Activated CD8-positive, alpha-beta memory T cell treated with anti-CD3 and anti-CD28 coated beads, Interleukin-2, amount 50 U/mL, for 48 hours (primary cell): ENCODE data around the gene FBXL3.
"Not testable (repeated sequence)": the region's sequence is repeated elsewhere in the genome, so short reads cannot be mapped to it uniquely, and the experiment has no call there.

Experiments used
- DNase-seq: peaks from one replicate; pipeline ENCODE4 v3.0.0-alpha.2; 2020

Gene FBXL3

DNA sequence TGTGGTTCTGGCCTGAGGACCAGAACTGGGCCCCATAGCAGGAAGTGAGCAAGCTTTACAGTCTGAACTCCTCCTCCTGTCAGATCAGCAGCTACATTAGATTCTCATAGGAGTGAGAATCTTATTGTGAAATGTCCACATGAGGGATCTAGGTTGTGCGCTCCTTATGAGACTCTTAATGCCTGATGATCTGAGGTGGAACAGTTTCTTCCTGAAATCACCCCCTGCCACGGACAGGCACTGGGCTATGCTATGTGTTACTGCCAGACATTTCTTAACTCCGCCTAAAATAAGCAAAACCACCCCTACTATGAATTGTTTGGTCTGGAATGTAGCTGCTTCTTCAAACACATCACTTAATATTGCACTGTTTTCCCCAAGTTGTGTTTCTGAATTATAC is 4.6 kb downstream of the FBXL3 start:
- DNase-seq: no peak

GRCh38 chr13:77019756-77020155 is 7.2 kb downstream of the FBXL3 start:
- no peak for DNase-seq

GRCh38 chr13:77016888-77017623 is 9.9 kb downstream of the FBXL3 start:
- no peak for DNase-seq

GRCh38 chr13:77016251-77016812 is 10.6 kb downstream of the FBXL3 start:
- no peak for DNase-seq

DNA sequence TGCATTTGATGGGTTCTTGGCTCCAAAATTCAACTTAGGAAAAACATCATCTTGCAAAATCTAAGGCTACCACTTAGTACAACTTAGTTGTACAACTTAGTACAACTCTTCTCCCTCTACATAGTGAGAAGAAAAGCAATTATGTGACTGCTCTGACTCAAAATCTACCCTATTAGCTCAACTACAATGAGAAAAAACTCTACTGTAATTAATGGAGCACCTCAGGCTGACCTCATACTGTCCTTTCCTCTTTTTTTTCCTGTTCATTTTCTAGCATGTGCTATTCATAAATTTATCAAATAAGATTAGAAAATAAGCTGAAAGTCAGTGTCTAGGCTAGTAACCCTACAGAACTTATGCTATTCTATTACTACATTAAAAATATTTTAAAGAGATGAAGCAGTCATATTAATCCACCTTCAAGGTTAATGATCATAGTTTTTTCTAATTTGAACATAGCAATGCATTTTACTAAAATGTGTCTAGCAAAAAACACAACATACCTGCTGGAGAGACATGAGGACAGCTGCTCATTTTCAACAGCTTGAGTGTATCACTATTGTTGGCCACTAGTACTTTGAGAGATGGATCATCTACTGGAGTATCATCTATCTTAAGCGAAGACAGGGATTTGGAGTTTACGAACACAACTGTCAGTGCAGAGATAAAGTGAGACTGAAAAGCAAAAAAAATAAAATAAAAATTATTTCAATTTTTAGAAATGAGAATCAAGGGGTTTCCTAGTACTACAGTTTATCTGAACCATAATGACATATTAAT is 11.9 kb downstream of the FBXL3 start:
- DNase-seq: no peak

- DNase-seq: no peak
These were observed 13.0 kb downstream of the FBXL3 start for GRCh38 chr13:77013853-77014542.

DNA sequence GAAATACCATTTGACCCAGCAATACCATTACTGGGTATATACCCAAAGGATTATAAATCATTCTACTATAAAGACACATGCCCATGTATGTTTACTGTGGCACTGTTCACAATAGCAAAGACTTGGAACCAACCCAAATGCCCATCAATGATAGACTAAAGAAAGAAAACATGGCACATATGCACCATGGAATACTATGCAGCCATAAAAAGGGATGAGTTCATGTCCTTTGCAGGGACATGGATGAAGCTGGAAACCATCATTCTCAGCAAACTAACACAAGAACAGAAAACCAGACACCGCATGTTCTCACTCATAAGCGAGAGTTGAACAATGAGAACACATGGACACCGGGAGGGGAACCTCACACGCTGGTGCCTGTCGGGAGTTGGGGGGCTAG is 17.2 kb downstream of the FBXL3 start:
- DNase-seq: not testable (repeated sequence)

DNA sequence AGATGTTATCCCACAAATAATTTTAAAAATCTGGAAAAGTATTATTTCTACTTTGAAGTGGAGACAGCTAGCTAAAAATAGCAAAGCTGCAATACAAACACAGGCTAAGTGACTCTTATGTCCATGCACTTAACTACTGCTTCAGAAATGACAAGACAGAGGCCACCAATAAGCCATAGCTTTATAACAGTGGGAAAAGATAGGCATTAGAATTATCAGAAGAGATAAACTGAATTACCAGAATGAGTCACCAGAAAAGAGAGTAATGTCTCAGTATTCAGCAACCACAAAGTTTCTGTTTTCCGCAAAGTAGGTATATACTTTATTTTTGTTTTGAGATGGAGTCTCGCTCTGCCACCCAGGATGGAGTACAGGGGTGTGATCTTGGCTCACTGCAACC is 17.9 kb downstream of the FBXL3 start:
- DNase-seq: no peak

DNA sequence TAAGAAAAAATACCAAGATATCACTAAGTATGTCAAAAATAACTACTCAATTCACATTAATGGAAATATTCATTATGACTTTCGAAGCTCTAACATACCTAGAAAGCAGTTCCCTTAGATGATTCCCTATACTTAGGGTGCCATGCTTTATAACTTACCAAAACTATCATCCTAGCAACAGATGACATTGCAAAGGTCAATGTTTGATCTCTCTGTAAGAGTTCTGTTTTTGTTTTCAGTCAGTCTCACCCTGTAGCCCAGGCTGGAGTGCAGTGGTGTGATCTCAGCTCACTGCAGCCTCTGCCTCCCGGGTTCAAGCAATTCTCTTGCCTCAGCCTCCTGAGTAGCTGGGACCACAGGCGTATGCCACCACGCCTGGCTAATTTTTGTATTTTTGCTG is 18.6 kb downstream of the FBXL3 start:
- not testable (repeated sequence) for DNase-seq

- DNase-seq: no peak
These were observed 24.3 kb downstream of the FBXL3 start for GRCh38 chr13:77002590-77003190.

DNA sequence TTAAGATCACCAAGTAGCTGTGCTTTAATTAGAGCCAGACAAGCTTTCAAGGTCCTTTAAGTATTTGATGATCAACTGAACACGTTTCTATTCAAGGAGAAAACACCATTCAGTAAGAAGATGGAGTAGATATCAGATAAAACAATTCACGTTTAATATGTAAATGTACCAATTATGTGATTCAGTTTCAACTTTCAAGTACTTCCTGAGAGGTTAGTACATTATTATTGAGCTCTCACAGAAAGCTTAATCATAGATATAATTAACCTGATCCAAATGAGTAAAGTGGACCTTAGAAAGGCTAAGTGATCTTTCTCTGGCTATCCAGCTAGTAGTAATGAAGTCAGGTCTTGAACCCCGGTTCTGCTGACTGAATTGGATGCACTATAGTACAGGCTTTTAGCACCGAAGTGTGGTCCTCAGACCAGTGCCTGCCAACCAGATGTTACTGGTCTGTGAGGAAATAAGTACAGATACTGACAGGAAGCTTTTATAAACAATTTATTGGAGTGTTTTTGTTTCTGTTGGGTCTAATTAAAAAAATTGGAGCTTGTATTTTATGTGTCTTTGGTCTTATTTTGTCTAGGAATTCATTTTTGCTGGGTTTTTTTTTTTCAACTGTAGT is 24.9 kb downstream of the FBXL3 start:
- DNase-seq: no peak

GRCh38 chr13:77001540-77001939 is 25.4 kb downstream of the FBXL3 start:
- DNase-seq: no peak

- DNase-seq: no peak
These were observed 26.5 kb downstream of the FBXL3 start for GRCh38 chr13:77000475-77000874.

GRCh38 chr13:76994281-76994680 is 32.7 kb downstream of the FBXL3 start:
- no peak for DNase-seq

- DNase-seq: no peak
These were observed 33.5 kb downstream of the FBXL3 start for GRCh38 chr13:76993473-76993872.

DNA sequence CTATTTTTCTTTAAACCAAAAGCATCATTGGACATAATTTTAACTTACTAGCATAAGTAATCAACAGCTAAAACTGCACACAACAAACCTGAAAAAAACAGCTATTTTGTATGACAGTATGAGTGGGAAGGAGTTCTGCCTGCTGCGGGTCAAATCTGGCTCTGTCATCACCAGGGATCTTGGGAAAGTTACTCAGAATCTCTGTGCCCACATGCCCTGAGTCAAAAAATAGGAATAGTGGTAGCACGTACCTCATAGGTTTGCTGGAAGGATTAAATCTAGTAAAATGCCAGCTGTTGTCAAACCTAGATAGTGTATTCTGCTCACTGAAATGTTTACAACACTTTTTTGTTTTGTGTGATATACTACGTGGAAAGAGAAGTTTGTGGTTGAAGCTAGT is 33.9 kb downstream of the FBXL3 start:
- no peak for DNase-seq

DNA sequence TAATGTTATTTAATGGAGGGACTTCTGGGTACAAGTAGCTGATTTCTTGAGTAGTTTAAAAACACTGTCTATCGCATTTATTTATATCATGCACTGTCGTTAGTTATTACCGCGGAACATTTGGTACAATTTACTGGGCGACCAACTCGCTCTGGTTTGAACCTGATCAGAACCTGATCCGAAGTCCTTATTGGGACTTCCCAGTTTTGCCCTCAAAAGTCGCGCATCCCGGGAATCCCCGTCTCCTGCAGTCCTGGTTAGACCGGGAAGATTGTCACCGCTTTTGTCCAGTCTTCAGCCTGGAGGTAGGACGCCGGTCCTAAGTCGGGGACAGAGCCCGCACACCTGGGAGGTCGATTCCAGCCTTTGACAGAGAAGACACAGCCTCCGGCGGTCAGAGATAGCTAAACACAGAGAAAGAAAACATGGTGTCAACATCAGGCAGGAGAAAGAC is 34.4 kb downstream of the FBXL3 start:
- peak; percentile 64 for DNase-seq

GRCh38 chr13:76991796-76992547 is 35.0 kb downstream of the FBXL3 start, which contains the start of gene CLN5:
Gene CLN5 (plus strand): TSS chr13:76992081. CDS start chr13:76992099, 18 bp downstream.
- peak; percentile 94 for DNase-seq

- peak; percentile 84 for DNase-seq
These were observed 35.5 kb downstream of the FBXL3 start for GRCh38 chr13:76991432-76991795.

GRCh38 chr13:76983676-76984075 is 43.3 kb downstream of the FBXL3 start:
- DNase-seq: no peak

DNA sequence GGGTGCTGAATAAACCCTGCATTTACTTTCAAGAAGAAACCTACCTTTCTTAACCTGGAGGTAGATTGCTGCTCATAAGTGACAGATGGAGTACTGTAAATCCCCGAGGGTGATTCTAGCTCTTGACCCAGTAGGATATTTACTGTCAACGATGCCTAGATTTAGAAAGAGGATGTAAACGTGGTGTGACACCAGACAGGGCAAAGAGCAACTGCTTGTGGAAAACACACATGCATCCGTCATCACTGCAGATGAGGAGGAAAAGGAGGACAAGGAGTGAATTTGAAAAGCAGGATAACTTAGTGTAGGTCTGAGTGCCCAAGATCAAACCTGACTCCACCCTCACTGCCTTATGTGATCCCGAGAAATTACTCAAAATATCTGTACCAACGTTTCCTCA is 44.9 kb downstream of the FBXL3 start:
- DNase-seq: no peak
